Measurements from ENCODE around the gene STX10. TPM values are rescaled to one million over a fixed set of nuclear protein-coding genes. Genes with fewer than 3 reads are reported as not detected.

Gene STX10
- total RNA-seq, 1 experiment from 2014 or later, result 179 TPM

DNA sequence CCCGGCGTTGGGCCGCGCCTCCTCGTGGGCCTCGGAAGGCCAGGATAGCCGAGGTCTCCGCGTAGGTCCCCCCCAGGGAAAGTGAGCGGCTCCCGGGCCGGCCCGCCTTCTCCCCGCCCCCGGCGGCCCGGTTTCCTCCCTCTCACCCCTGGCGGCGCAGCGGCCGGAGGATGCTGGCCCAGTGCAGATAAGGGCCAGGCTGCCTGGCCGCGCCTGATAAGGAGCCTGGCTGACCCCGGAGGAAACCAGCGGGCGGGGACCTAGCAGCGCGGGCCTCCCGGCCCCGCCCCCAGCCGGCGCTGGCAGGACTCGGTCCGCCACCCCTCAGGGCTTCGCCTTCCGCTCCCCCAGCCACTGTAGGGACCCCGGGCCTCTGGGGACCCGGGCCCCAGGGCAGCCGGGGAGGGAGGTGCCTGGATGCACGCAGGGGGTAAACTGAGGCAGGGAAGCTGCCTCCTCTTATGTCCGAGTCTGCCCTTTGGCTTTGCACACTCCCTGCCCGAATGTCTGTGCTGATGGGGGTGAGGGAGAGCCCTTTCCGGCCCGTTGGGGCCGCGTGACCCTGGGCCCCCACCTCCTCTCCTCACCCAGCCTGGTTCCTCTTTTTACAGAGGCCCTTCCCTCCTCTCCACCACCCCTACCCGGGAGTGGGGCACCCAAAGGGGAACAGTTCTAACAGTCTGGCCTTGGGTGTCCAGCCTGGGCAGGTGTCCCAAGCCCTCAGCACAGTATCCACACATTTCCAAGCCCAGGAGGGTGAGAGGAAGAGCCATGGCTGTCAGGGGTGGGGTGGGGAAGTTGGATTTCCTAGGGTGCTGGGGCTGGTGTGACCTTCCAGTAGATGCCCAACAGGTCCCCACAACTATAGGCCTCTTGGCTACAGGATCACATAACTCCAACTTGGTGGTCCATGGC lies 47.3 kb downstream of the STX10 start, which contains the start of gene LYL1:
TSS of gene LYL1 (minus strand) at position 193 of the 915 bp plus-strand sequence. CDS start 1,687 bp downstream, outside the sequence.
- Histone ChIP-seq H3K9ac (ENCODE audit: low read length) (peak within 1 kb of the TSS; percentile 31), H3K4me2 (ENCODE audit: low read length) (peak within 1 kb of the TSS; percentile 73), H2AFZ (ENCODE audit: low read length) (peak within 1 kb of the TSS; percentile 69)

DNA sequence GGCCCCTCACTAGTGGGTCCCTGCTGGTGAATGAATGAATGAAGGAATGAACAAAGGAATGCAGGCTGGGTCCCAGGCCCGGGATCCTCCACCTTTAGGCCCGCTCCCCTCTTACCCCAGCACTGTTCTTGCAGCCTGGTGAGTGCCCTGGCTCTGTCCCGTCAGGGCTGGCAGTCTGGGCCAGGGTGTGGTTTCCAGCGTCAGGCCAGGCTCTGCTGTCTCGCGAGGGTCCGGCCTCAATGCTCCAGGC lies 47.8 kb downstream of the STX10 start:
- H2AFZ ChIP-seq (ENCODE audit: low read length), result peak overlapping the region; percentile 69
- no TSS peak for BruUV-seq (replicated peaks)
- TF ChIP-seq, protein P1, sequence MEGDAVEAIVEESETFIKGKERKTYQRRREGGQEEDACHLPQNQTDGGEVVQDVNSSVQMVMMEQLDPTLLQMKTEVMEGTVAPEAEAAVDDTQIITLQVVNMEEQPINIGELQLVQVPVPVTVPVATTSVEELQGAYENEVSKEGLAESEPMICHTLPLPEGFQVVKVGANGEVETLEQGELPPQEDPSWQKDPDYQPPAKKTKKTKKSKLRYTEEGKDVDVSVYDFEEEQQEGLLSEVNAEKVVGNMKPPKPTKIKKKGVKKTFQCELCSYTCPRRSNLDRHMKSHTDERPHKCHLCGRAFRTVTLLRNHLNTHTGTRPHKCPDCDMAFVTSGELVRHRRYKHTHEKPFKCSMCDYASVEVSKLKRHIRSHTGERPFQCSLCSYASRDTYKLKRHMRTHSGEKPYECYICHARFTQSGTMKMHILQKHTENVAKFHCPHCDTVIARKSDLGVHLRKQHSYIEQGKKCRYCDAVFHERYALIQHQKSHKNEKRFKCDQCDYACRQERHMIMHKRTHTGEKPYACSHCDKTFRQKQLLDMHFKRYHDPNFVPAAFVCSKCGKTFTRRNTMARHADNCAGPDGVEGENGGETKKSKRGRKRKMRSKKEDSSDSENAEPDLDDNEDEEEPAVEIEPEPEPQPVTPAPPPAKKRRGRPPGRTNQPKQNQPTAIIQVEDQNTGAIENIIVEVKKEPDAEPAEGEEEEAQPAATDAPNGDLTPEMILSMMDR (conservative IDR thresholded peaks at IDR 0.05; ENCODE audit: low read depth, low read length), result no peak
- no peak for TF ChIP-seq EZH2phosphoT487 (IDR thresholded peaks at IDR 0.05; ENCODE audit: borderline replicate concordance, low read length)
- TF ChIP-seq EZH2 (IDR thresholded peaks at IDR 0.05; ENCODE audit: low read length, unreplicated experiment), result no peak
- H3K27me3 ChIP-seq (ENCODE audit: low read length), result no peaks in the 10 kb centered on the region
- POLR2A ChIA-PET (ENCODE audit: unreplicated experiment), result no interaction called here
- no peaks in the 10 kb centered on the region for H3K9me3 ChIP-seq (ENCODE audit: low read length)
- 0 out of 2 replicates have a peak, but pooled peaks cover under 1% of the 10 kb centered on the region for H3K36me3 ChIP-seq (ENCODE audit: low read depth, low read length)
- H3F3A ChIP-seq (ENCODE audit: low read length, unreplicated experiment), result no peaks in the 10 kb centered on the region
- CTCF ChIA-PET, result no interaction called here
- ATAC-seq (peak; percentile 59), DNase-seq (no peak)
- peak overlapping the region; percentile 51 for H3K4me3 ChIP-seq (ENCODE audit: low read length)
- no peak overlapping the region for H3K27ac ChIP-seq (ENCODE audit: low read length)
- H3K79me2 ChIP-seq (ENCODE audit: low read length), result no peaks in the 10 kb centered on the region
- no peaks in the 10 kb centered on the region for H4K20me1 ChIP-seq (ENCODE audit: low read length)
- peaks cover 13% of the 10 kb centered on the region; the same call in 1 of the 2 replicates for H3K4me1 ChIP-seq (ENCODE audit: insufficient read depth, low read length)
- peak overlapping the region; percentile 73 for H3K4me2 ChIP-seq (ENCODE audit: low read length)
- peak overlapping the region; percentile 31 for H3K9ac ChIP-seq (ENCODE audit: low read length)
- intact Hi-C loops (cut with micrococcal nuclease), result loop anchor here (5.0 kb wide), 1 partner anchor 50 kb away; the partner anchor contains the start of genes IER2 and STX10
- H3K9me2 ChIP-seq (replicated peaks; ENCODE audit: low read length), result no peaks in the 10 kb centered on the region

More for the DNA sequence above, 47.3 kb downstream of the STX10 start, which contains the start of gene LYL1:
- intact Hi-C loops (cut with micrococcal nuclease), result loop anchor here (5.0 kb wide), 1 partner anchor 49 kb away; the partner anchor contains the start of genes IER2 and STX10
- Histone ChIP-seq H3K36me3 (ENCODE audit: low read depth, low read length) (0 out of 2 replicates have a peak, but pooled peaks cover 2% of the 10 kb centered on the region), H3K27ac (ENCODE audit: low read length) (no peak within 1 kb of the TSS), H3K4me1 (ENCODE audit: insufficient read depth, low read length) (peaks cover 13% of the 10 kb centered on the region; the same call in 1 of the 2 replicates), H3K4me3 (ENCODE audit: low read length) (peak within 1 kb of the TSS; percentile 51), H3K27me3 (ENCODE audit: low read length) (no peaks in the 10 kb centered on the region), H3K9me3 (ENCODE audit: low read length) (no peaks in the 10 kb centered on the region), H3F3A (ENCODE audit: low read length, unreplicated experiment) (no peaks in the 10 kb centered on the region), H3K79me2 (ENCODE audit: low read length) (no peaks in the 10 kb centered on the region), H4K20me1 (ENCODE audit: low read length) (no peaks in the 10 kb centered on the region), H3K9me2 (replicated peaks; ENCODE audit: low read length) (no peaks in the 10 kb centered on the region)
- ATAC-seq, result peak; percentile 37
- DNase-seq, result no peak
- TF ChIP-seq EZH2 (IDR thresholded peaks at IDR 0.05; ENCODE audit: low read length, unreplicated experiment), result no peak
- TF ChIP-seq, protein P1 (conservative IDR thresholded peaks at IDR 0.05; ENCODE audit: low read depth, low read length), result no peak
- no peak for TF ChIP-seq EZH2phosphoT487 (IDR thresholded peaks at IDR 0.05; ENCODE audit: borderline replicate concordance, low read length)
- no TSS peak for BruUV-seq (replicated peaks)
- CTCF ChIA-PET, result interaction anchor here (0.7 kb wide), 1 partner anchor 147 kb away, joined by 19 read pairs; no protein-coding TSS in a partner anchor
- POLR2A ChIA-PET (ENCODE audit: unreplicated experiment), result no interaction called here
